ENCODE data around the gene FREM3.
"Not testable (repeated sequence)": the region's sequence is repeated elsewhere in the genome, so short reads cannot be mapped to it uniquely, and the experiment has no call there.

Gene FREM3

DNA sequence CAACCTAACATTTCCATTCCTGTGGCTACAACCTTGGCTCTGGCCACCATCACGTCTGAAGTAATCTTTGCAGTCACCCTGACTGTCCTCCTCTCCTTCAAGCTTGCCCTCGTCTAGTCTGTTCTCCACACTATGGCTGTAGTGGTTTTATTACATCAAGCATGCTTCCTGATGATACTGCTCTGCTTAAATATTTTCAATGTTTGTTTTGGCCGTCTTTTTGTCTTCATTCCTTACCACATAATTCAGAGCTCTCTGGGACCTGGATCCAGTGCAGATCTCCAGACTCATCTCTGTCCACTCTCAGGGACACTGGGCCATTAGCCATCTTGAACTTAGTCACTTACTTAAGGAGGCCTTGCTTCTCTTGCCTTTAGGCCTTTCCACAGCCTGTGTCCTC is 27.7 kb upstream of the FREM3 start:
- no peak overlapping the region for H3K27ac ChIP-seq
- no peak for DNase-seq

GRCh38 chr4:143726714-143727113 is 26.2 kb upstream of the FREM3 start:
- no peak for TF ChIP-seq CTCF (IDR thresholded peaks at IDR 0.05; ENCODE audit: low read depth, low read length)
- Histone ChIP-seq H3K27ac (no peak overlapping the region), H3K4me3 (ENCODE audit: low read depth, low read length) (no peak overlapping the region), H3K27me3 (ENCODE audit: insufficient read depth, low read depth, severe bottlenecking) (no peaks in the 10 kb centered on the region), H3K36me3 (no peaks in the 10 kb centered on the region), H3K9me3 (ENCODE audit: severe bottlenecking) (no peaks in the 10 kb centered on the region)
- no peak for DNase-seq

More for the DNA sequence above, 27.7 kb upstream of the FREM3 start:
- Histone ChIP-seq H3K4me3 (ENCODE audit: low read depth, low read length) (no peak overlapping the region), H3K9me3 (ENCODE audit: severe bottlenecking) (no peaks in the 10 kb centered on the region), H3K27me3 (ENCODE audit: insufficient read depth, low read depth, severe bottlenecking) (no peaks in the 10 kb centered on the region), H3K36me3 (no peaks in the 10 kb centered on the region)
- no peak for TF ChIP-seq CTCF (IDR thresholded peaks at IDR 0.05; ENCODE audit: low read depth, low read length)

DNA sequence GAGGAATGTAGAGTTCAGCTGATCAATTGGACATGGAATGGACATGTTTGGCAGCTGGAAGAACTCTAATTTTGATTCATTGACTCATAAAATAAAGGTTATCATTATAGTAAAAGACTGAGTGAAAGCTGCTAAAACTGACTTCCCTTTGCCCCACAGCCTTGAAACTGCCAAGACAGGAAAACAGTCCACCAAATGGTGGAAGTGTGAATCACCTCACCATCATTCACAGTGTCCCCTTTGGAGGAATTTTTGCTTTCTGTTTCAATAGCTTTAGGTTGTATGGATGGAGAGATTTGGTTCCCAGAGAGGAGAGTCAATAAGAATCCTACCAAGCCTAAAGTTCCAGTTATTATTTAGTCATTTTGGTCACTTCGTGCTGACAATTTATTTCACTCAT is 20.8 kb upstream of the FREM3 start:
- no peak overlapping the region for H3K27ac ChIP-seq
- no peak overlapping the region for H3K4me3 ChIP-seq (ENCODE audit: low read depth, low read length)

GRCh38 chr4:143718748-143719147 is 18.3 kb upstream of the FREM3 start:
- H3K36me3 ChIP-seq; H3K27me3 ChIP-seq (ENCODE audit: insufficient read depth, low read depth, severe bottlenecking); H3K4me3 ChIP-seq (ENCODE audit: low read depth, low read length); H3K9me3 ChIP-seq (ENCODE audit: severe bottlenecking); H3K27ac ChIP-seq; DNase-seq: not testable (repeated sequence)

More for the DNA sequence above, 20.8 kb upstream of the FREM3 start:
- no peaks in the 10 kb centered on the region for H3K27me3 ChIP-seq (ENCODE audit: insufficient read depth, low read depth, severe bottlenecking)
- no peak for DNase-seq
- H3K9me3 ChIP-seq (ENCODE audit: severe bottlenecking) = no peaks in the 10 kb centered on the region
- no peaks in the 10 kb centered on the region for H3K36me3 ChIP-seq
- no peak for TF ChIP-seq CTCF (IDR thresholded peaks at IDR 0.05; ENCODE audit: low read depth, low read length)

DNA sequence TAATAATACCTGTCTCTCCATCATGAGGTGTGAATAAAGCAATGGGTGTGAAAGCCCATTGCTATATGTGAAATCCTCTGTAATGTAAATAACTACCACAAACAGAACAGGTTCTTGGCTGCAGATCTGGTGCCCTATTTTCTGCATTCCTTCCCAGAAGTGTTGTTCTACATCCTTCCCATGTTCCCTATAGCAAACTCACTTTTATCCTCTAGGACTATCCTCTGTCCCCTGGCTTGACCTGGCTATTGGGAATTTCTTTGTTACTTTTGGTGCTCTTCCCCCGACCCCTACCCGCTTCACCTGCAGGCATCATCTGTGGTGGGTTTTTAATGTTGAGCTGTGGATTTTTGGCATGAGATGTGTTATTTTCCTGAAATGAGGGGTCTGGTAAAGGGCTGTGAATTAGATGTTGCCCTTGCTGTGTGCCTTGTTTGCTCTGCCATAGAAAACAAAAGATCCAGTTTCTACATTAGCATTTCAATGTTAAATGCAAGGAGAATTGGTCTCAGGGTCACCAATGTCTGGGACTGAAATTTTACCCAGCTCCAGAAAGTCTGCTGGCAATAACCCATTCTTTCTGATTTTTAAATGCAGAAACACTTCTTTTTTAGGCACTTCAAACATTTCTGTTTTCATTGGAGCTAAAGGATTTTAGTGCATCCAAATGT is 13.6 kb upstream of the FREM3 start:
- Histone ChIP-seq H3K36me3 (no peaks in the 10 kb centered on the region), H3K27ac (no peak overlapping the region), H3K9me3 (ENCODE audit: severe bottlenecking) (no peaks in the 10 kb centered on the region), H3K27me3 (ENCODE audit: insufficient read depth, low read depth, severe bottlenecking) (no peaks in the 10 kb centered on the region), H3K4me3 (ENCODE audit: low read depth, low read length) (no peak overlapping the region)
- DNase-seq = no peak
- no peak for TF ChIP-seq CTCF (IDR thresholded peaks at IDR 0.05; ENCODE audit: low read depth, low read length)

DNA sequence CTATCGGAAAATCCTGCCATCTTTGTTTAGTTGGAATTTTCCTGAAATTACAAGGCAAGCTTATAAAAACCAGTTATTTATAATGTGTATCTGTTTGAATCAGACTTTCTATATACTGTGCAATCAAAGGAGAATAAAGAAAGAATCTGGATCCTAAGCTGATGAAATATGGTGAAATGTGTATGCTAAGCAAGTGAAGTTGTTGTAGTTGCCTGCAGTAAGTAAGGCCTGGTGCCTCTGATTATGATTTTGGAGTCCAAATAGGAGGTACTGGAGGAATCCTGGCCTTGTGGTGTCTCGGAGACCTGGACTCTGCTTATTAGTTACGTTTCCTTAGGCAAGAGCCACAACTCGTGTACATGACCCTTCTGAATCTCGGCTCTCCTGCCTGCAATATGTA is 13.1 kb upstream of the FREM3 start:
- Histone ChIP-seq H3K27ac (no peak overlapping the region), H3K27me3 (ENCODE audit: insufficient read depth, low read depth, severe bottlenecking) (no peaks in the 10 kb centered on the region)

More for the DNA sequence above, 13.1 kb upstream of the FREM3 start:
- Histone ChIP-seq H3K4me3 (ENCODE audit: low read depth, low read length) (no peak overlapping the region), H3K9me3 (ENCODE audit: severe bottlenecking) (no peaks in the 10 kb centered on the region), H3K36me3 (no peaks in the 10 kb centered on the region)
- TF ChIP-seq CTCF (IDR thresholded peaks at IDR 0.05; ENCODE audit: low read depth, low read length) = no peak
- DNase-seq = no peak
